ENCODE measurements around the gene IL2RA. TPM values are rescaled to one million over a fixed set of nuclear protein-coding genes. Genes with fewer than 3 reads are reported as not detected.
"Not testable (repeated sequence)": the region's sequence is repeated elsewhere in the genome, so short reads cannot be mapped to it uniquely, and the experiment has no call there.

IL2RA gene
- total and polyA plus RNA-seq, 4 donors: 0.24 to 10.3 (median 3.4) TPM

GRCh38 chr10:6005856-6006395, 56.2 kb downstream of the IL2RA start:
- no peaks in the 10 kb centered on the region for H3K27me3 ChIP-seq (ENCODE audit: control insufficient read depth in 3 of 3, insufficient read depth in 3 of 3, low read length in 2 of 3)
- peaks cover 0 to 12% (median 3%) of the 10 kb centered on the region in 5 donors for H3K4me1 ChIP-seq (ENCODE audit: control insufficient read depth in 5 of 5, insufficient read depth in 5 of 5, low read length in 5 of 5)
- H3K36me3 ChIP-seq (ENCODE audit: control insufficient read depth in 4 of 4, insufficient read depth in 4 of 4, low read length in 4 of 4): no peaks in the 10 kb centered on the region
- TF ChIP-seq, protein P1, sequence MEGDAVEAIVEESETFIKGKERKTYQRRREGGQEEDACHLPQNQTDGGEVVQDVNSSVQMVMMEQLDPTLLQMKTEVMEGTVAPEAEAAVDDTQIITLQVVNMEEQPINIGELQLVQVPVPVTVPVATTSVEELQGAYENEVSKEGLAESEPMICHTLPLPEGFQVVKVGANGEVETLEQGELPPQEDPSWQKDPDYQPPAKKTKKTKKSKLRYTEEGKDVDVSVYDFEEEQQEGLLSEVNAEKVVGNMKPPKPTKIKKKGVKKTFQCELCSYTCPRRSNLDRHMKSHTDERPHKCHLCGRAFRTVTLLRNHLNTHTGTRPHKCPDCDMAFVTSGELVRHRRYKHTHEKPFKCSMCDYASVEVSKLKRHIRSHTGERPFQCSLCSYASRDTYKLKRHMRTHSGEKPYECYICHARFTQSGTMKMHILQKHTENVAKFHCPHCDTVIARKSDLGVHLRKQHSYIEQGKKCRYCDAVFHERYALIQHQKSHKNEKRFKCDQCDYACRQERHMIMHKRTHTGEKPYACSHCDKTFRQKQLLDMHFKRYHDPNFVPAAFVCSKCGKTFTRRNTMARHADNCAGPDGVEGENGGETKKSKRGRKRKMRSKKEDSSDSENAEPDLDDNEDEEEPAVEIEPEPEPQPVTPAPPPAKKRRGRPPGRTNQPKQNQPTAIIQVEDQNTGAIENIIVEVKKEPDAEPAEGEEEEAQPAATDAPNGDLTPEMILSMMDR (IDR thresholded peaks at IDR 0.05; ENCODE audit: control extremely low read depth, extremely low read depth): no peak
- 68 to 78% methylated on average over 8 of the region's 8 CpGs for WGBS, 2 donors
- no peak for DNase-seq
- no peak overlapping the region for H3K9ac ChIP-seq (ENCODE audit: insufficient read depth in 1 of 2, low read length in 2 of 2)
- H3K4me3 ChIP-seq: no peak overlapping the region
- peak overlapping the region in 1 of 2 donors; percentile 24 for H3K27ac ChIP-seq (ENCODE audit: low read depth in 1 of 2, low read length in 1 of 2)
- no peak for ATAC-seq (ENCODE audit: insufficient read depth, low FRiP score)
- H3K9me3 ChIP-seq (ENCODE audit: control insufficient read depth in 4 of 4, insufficient read depth in 3 of 4, low read length in 3 of 4): peaks cover 2 to 8% (median 3%) of the 10 kb centered on the region in 4 donors

DNA sequence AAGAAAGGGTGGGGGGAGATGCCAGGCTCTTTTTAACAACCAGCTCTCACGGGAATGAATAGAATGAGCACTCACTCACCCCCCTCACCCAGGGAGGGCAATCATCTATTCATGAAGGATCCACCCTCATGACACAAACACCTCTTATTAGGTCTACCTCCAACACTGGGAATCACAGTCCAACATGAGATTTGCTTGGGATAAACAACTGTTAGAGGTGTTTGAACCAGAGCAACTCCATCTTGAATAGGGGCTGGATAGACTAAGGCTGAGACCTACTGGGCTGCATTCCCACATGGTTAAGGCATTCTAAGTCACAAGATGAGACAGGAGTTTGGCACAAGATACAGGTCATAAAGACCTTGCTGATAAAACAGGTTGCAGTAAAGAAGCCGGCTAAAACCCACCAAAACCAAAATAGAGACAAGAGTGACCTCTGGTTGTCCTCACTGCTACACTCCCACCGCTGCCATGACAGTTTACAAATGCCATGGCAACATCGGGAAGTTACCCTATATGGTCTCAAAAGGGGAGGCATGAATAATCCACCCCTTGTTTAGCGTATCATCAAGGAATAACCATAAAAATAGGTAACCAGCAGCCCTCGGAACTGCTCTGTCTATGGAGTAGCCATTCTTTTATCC, 56.9 kb downstream of the IL2RA start:
- not testable (repeated sequence) for ATAC-seq (ENCODE audit: insufficient read depth, low FRiP score); H3K36me3 ChIP-seq (ENCODE audit: control insufficient read depth in 4 of 4, insufficient read depth in 4 of 4, low read length in 4 of 4); H3K9ac ChIP-seq (ENCODE audit: insufficient read depth in 1 of 2, low read length in 2 of 2); DNase-seq; H3K9me3 ChIP-seq (ENCODE audit: control insufficient read depth in 4 of 4, insufficient read depth in 3 of 4, low read length in 3 of 4); H3K27me3 ChIP-seq (ENCODE audit: control insufficient read depth in 3 of 3, insufficient read depth in 3 of 3, low read length in 2 of 3); H3K27ac ChIP-seq (ENCODE audit: low read depth in 1 of 2, low read length in 1 of 2); H3K4me3 ChIP-seq
- WGBS, 2 donors: 77 to 81% methylated on average over 6 of the region's 6 CpGs
- peaks cover 0 to 12% (median 3%) of the 10 kb centered on the region in 5 donors for H3K4me1 ChIP-seq (ENCODE audit: control insufficient read depth in 5 of 5, insufficient read depth in 5 of 5, low read length in 5 of 5)

- Histone ChIP-seq H3K4me3 (no peak overlapping the region), H3K27me3 (ENCODE audit: control insufficient read depth in 3 of 3, insufficient read depth in 3 of 3, low read length in 2 of 3) (no peaks in the 10 kb centered on the region), H3K9ac (ENCODE audit: insufficient read depth in 1 of 2, low read length in 2 of 2) (no peak overlapping the region), H3K27ac (ENCODE audit: low read depth in 1 of 2, low read length in 1 of 2) (no peak overlapping the region), H3K36me3 (ENCODE audit: control insufficient read depth in 4 of 4, insufficient read depth in 4 of 4, low read length in 4 of 4) (no peaks in the 10 kb centered on the region), H3K4me1 (ENCODE audit: control insufficient read depth in 5 of 5, insufficient read depth in 5 of 5, low read length in 5 of 5) (peaks cover 0 to 3% (median 0%) of the 10 kb centered on the region in 5 donors), H3K9me3 (ENCODE audit: control insufficient read depth in 4 of 4, insufficient read depth in 3 of 4, low read length in 3 of 4) (peaks cover 2 to 8% (median 3%) of the 10 kb centered on the region in 4 donors)
- ATAC-seq (ENCODE audit: insufficient read depth, low FRiP score) (no peak), DNase-seq (no peak)
- TF ChIP-seq, protein P1 (IDR thresholded peaks at IDR 0.05; ENCODE audit: control extremely low read depth, extremely low read depth): no peak
- 81 to 90% methylated on average over 12 of the region's 12 CpGs for WGBS, 2 donors
Observed at GRCh38 chr10:6002809-6003510, 59.2 kb downstream of the IL2RA start.

DNA sequence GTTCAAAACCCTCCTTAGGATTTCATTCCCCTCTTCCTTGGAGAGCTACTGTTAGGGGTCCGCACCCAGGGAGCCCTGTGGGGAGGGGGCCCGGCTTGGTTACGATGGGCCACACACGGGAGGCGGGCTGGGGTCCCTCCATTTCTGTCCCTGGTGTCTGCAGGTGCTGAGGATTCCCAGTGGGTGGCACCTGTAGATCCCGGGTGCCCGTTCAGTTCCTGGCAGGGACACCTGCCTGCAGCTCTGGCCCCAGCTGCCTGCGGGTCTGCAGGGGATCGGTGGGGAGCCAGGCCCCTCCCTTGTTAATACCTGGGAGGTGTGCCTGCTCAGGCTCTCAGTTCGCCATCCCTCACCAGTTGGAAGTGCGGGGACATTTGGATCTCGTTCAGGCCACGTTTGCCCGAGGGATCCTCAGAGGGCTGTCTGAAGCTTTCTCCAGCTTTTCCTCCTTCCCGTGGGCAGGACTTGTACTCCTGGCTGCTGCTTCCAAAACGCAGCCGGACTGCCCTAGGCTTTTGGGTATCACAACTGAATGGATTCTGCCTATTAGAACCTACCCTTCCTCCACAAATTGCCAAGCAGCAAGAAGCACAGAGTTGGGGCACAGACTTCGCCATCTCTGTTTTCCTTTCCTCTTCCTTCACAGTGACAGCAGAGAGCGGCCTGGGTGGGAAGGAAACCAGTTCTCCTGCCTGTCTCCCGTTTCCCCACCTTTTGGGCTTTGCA, 62.6 kb downstream of the IL2RA start:
- DNase-seq (no peak), ATAC-seq (ENCODE audit: insufficient read depth, low FRiP score) (no peak)
- 78 to 83% methylated on average over 20 of the region's 20 CpGs for WGBS, 2 donors
- Histone ChIP-seq H3K4me3 (no peak overlapping the region), H3K9ac (ENCODE audit: insufficient read depth in 1 of 2, low read length in 2 of 2) (no peak overlapping the region), H3K4me1 (ENCODE audit: control insufficient read depth in 5 of 5, insufficient read depth in 5 of 5, low read length in 5 of 5) (no peaks in the 10 kb centered on the region), H3K27me3 (ENCODE audit: control insufficient read depth in 3 of 3, insufficient read depth in 3 of 3, low read length in 2 of 3) (no peaks in the 10 kb centered on the region), H3K27ac (ENCODE audit: low read depth in 1 of 2, low read length in 1 of 2) (no peak overlapping the region), H3K9me3 (ENCODE audit: control insufficient read depth in 4 of 4, insufficient read depth in 3 of 4, low read length in 3 of 4) (no peaks in the 10 kb centered on the region), H3K36me3 (ENCODE audit: control insufficient read depth in 4 of 4, insufficient read depth in 4 of 4, low read length in 4 of 4) (no peaks in the 10 kb centered on the region)
- TF ChIP-seq, protein P1 (IDR thresholded peaks at IDR 0.05; ENCODE audit: control extremely low read depth, extremely low read depth): no peak

Data from lung (tissue), 12 donors.